Measurements from ENCODE around the gene SP7.
"Not testable (repeated sequence)": the region's sequence is repeated elsewhere in the genome, so short reads cannot be mapped to it uniquely, and the experiment has no call there.

The SP7 gene

DNA sequence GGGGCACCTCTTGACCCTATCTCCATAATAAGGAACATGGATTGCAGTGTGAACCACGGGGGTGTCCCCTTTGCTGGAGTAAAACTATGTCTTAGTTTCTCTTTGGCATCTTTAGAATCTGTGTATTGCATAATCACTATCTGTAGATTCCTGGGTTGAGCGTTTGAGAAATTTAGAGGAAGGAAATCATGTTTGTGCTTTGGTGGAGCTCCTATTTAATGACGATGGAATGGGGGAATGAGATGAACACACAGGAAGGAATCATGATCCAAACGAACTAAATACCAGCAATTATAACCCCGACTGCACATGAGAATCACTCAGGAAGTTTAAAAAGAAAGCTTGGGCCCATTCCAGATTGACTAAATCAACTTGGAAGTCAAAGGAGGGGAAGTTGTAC lies 38.0 kb downstream of the SP7 start:
- TF ChIP-seq, protein P1, sequence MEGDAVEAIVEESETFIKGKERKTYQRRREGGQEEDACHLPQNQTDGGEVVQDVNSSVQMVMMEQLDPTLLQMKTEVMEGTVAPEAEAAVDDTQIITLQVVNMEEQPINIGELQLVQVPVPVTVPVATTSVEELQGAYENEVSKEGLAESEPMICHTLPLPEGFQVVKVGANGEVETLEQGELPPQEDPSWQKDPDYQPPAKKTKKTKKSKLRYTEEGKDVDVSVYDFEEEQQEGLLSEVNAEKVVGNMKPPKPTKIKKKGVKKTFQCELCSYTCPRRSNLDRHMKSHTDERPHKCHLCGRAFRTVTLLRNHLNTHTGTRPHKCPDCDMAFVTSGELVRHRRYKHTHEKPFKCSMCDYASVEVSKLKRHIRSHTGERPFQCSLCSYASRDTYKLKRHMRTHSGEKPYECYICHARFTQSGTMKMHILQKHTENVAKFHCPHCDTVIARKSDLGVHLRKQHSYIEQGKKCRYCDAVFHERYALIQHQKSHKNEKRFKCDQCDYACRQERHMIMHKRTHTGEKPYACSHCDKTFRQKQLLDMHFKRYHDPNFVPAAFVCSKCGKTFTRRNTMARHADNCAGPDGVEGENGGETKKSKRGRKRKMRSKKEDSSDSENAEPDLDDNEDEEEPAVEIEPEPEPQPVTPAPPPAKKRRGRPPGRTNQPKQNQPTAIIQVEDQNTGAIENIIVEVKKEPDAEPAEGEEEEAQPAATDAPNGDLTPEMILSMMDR (IDR thresholded peaks at IDR 0.05; ENCODE audit: low read length, missing control alignments), result no peak
- peak overlapping the region; percentile 11 for H3K4me3 ChIP-seq (replicated peaks; ENCODE audit: low read depth, low read length)
- DNase-seq (ENCODE audit: low read depth), result peak; percentile 90

GRCh38 chr12:53297106-53297505 lies 39.0 kb downstream of the SP7 start:
- DNase-seq (ENCODE audit: low read depth); H3K4me3 ChIP-seq (replicated peaks; ENCODE audit: low read depth, low read length): not testable (repeated sequence)

- no peak for DNase-seq (ENCODE audit: low read depth)
- TF ChIP-seq, protein P1 (IDR thresholded peaks at IDR 0.05; ENCODE audit: low read length, missing control alignments), result no peak
- H3K4me3 ChIP-seq (replicated peaks; ENCODE audit: low read depth, low read length), result peak overlapping the region; percentile 68
Measured at GRCh38 chr12:53295891-53296219, 40.3 kb downstream of the SP7 start.

GRCh38 chr12:53295070-53295890 lies 40.9 kb downstream of the SP7 start, which contains the start of gene PFDN5:
PFDN5 (plus strand) TSS chr12:53295542; CDS start chr12:53295568, 26 bp downstream.
- H3K4me3 ChIP-seq (replicated peaks; ENCODE audit: low read depth, low read length), result peak within 1 kb of the TSS; percentile 68
- DNase-seq (ENCODE audit: low read depth), result peak; percentile 95
- TF ChIP-seq, protein P1 (IDR thresholded peaks at IDR 0.05; ENCODE audit: low read length, missing control alignments), result peak; percentile 7

GRCh38 chr12:53292426-53292825 lies 43.7 kb downstream of the SP7 start:
- H3K4me3 ChIP-seq (replicated peaks; ENCODE audit: low read depth, low read length), result no peak overlapping the region
- DNase-seq (ENCODE audit: low read depth), result no peak
- TF ChIP-seq, protein P1 (IDR thresholded peaks at IDR 0.05; ENCODE audit: low read length, missing control alignments), result no peak

GRCh38 chr12:53290661-53291060 lies 45.5 kb downstream of the SP7 start:
- DNase-seq (ENCODE audit: low read depth), result no peak
- H3K4me3 ChIP-seq (replicated peaks; ENCODE audit: low read depth, low read length), result no peak overlapping the region
- TF ChIP-seq, protein P1 (IDR thresholded peaks at IDR 0.05; ENCODE audit: low read length, missing control alignments), result no peak

GRCh38 chr12:53289891-53290290 lies 46.3 kb downstream of the SP7 start:
- no peak for DNase-seq (ENCODE audit: low read depth)
- TF ChIP-seq, protein P1 (IDR thresholded peaks at IDR 0.05; ENCODE audit: low read length, missing control alignments), result no peak
- no peak overlapping the region for H3K4me3 ChIP-seq (replicated peaks; ENCODE audit: low read depth, low read length)

Measured in fibroblast of pulmonary artery (primary cell).